ENCODE data around the gene GPSM3. TPM values are rescaled to one million over a fixed set of nuclear protein-coding genes. Genes with fewer than 3 reads are reported as not detected.

GPSM3 gene
- total RNA-seq, 1 donor from 2014 or later = 4.5 TPM

DNA sequence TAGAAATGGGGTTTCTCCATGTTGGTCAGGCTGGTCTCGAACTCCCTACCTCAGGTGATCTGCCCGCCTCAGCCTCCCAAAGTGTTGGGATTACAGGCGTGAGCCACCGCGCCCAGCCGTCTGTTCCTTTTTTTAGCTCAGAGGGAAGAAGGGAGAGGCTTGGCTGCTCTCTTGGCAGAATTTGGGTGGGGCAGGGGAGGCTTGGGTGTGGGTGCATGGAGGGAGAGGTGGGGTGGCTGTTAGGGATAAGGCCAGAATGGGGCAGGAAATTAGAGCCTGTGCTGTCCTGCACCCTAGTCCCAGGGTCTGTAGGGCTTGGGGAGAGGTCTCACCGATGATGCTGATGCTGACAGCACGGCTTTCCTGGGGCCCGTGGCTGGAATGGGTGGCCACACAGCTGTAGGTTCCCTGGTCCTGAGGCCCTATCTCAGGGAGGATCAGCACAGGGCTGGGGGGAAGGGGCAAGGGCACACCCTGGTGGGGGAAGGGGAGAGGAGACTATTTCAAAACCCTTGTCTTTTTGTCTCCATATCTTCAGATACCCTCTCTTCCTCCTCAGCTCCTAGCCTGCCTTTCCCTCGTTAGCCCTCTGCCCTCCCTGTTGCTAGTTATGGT is 10.4 kb downstream of the GPSM3 start:
- Histone ChIP-seq H3K4me3 (no peak overlapping the region), H3K9me3 (ENCODE audit: low read depth) (no peaks in the 10 kb centered on the region), H2AFZ (replicated peaks) (no peak overlapping the region), H3K9ac (no peak overlapping the region), H3K27me3 (no peaks in the 10 kb centered on the region), H3K79me2 (ENCODE audit: low read depth) (peaks cover 18% of the 10 kb centered on the region), H3K4me2 (no peak overlapping the region), H3K36me3 (no peaks in the 10 kb centered on the region), H3K4me1 (peaks cover 9% of the 10 kb centered on the region), H3K27ac (no peak overlapping the region), H3F3A (ENCODE audit: low read depth) (peaks cover 31% of the 10 kb centered on the region), H4K20me1 (ENCODE audit: low read depth) (peaks cover 8% of the 10 kb centered on the region)
- no peak for DNase-seq (ENCODE audit: low spot score)
- Mint-ChIP-seq H3K4me1 (peaks cover 33% of the 10 kb centered on the region), H3K27ac (no peak overlapping the region), H3K36me3 (peaks cover 21% of the 10 kb centered on the region), H3K27me3 (ENCODE audit: insufficient read depth, low read depth) (peaks cover 14% of the 10 kb centered on the region), H3K9me3 (no peaks in the 10 kb centered on the region), H3K4me3 (no peak overlapping the region)
- TF ChIP-seq EZH2 (IDR thresholded peaks at IDR 0.05) (no peak), EZH2phosphoT487 (IDR thresholded peaks at IDR 0.05) (no peak)
- TF ChIP-seq, protein P1, sequence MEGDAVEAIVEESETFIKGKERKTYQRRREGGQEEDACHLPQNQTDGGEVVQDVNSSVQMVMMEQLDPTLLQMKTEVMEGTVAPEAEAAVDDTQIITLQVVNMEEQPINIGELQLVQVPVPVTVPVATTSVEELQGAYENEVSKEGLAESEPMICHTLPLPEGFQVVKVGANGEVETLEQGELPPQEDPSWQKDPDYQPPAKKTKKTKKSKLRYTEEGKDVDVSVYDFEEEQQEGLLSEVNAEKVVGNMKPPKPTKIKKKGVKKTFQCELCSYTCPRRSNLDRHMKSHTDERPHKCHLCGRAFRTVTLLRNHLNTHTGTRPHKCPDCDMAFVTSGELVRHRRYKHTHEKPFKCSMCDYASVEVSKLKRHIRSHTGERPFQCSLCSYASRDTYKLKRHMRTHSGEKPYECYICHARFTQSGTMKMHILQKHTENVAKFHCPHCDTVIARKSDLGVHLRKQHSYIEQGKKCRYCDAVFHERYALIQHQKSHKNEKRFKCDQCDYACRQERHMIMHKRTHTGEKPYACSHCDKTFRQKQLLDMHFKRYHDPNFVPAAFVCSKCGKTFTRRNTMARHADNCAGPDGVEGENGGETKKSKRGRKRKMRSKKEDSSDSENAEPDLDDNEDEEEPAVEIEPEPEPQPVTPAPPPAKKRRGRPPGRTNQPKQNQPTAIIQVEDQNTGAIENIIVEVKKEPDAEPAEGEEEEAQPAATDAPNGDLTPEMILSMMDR (IDR thresholded peaks at IDR 0.05) = no peak

DNA sequence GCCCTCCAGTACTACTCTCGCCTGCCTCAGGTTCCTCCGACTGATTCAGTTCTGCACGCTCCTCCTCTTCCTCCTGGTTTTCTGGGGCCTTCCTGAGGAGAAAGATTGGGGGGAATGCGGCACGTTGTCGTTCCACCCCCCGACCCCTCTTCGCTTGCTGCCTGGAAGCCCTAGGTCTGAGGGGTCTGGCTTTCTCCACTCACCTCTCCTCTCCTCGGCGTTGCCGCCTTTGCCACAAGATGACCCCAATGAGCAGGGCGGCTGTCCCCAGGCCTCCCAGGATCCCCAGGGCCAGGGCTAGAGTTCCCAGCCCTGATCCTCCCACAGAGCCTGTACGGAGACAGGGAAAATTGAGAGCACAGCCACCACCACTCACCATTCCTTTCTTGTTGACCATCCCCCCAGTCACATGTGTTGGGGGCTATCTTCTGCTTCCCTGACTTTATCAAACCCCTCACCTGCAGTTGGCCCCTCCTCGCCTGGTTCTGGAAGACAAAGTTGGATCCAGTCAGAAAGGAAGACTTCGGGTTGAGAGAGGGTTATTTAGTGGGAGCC is 11.2 kb downstream of the GPSM3 start:
- Histone ChIP-seq H3K4me2 (no peak overlapping the region), H3K27me3 (no peaks in the 10 kb centered on the region), H3K9me3 (ENCODE audit: low read depth) (no peaks in the 10 kb centered on the region), H4K20me1 (ENCODE audit: low read depth) (peaks cover 5% of the 10 kb centered on the region), H3K4me3 (no peak overlapping the region), H3F3A (ENCODE audit: low read depth) (peaks cover 31% of the 10 kb centered on the region), H3K36me3 (no peaks in the 10 kb centered on the region), H2AFZ (replicated peaks) (no peak overlapping the region), H3K9ac (no peak overlapping the region), H3K27ac (no peak overlapping the region), H3K79me2 (ENCODE audit: low read depth) (peaks cover 22% of the 10 kb centered on the region), H3K4me1 (peaks cover 13% of the 10 kb centered on the region)
- H3K27ac Mint-ChIP-seq = no peak overlapping the region
- H3K27me3 Mint-ChIP-seq (ENCODE audit: insufficient read depth, low read depth) = peaks cover 12% of the 10 kb centered on the region
- H3K36me3 Mint-ChIP-seq = peaks cover 16% of the 10 kb centered on the region
- H3K4me1 Mint-ChIP-seq = peaks cover 33% of the 10 kb centered on the region
- no peaks in the 10 kb centered on the region for H3K9me3 Mint-ChIP-seq
- TF ChIP-seq EZH2 (IDR thresholded peaks at IDR 0.05) = no peak
- TF ChIP-seq EZH2phosphoT487 (IDR thresholded peaks at IDR 0.05) = no peak
- TF ChIP-seq, protein P1 (IDR thresholded peaks at IDR 0.05) = no peak
- DNase-seq (ENCODE audit: low spot score) = no peak
- H3K4me3 Mint-ChIP-seq = peak overlapping the region; percentile 75

DNA sequence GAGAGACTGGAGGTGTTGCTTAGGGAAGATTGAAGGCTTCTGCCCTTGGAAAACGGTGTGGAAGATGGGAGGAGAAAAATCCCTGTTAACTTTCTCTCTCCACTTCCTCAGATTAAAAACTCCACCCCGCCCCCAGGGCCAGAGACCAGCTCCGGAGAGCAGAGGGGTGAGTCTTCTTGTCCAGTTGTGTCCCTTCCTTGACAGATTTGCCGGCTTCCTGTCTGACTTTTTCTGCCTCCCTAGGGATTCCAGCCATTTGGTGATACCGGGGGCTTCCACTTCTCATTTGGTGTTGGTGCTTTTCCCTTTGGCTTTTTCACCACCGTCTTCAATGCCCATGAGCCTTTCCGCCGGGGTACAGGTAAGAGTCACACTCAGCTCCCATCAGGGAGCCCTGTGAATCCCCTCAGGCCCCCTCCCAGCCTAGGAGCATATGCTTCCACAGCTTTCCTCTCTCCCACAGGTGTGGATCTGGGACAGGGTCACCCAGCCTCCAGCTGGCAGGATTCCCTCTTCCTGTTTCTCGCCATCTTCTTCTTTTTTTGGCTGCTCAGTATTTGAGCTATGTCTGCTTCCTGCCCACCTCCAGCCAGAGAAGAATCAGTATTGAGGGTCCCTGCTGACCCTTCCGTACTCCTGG is 12.6 kb downstream of the GPSM3 start:
- peaks cover 33% of the 10 kb centered on the region for H3K79me2 ChIP-seq (ENCODE audit: low read depth)
- H3K27me3 ChIP-seq = no peaks in the 10 kb centered on the region
- H3K9ac ChIP-seq = no peak overlapping the region
- TF ChIP-seq EZH2phosphoT487 (IDR thresholded peaks at IDR 0.05) = no peak
- TF ChIP-seq EZH2 (IDR thresholded peaks at IDR 0.05) = no peak
- TF ChIP-seq, protein P1 (IDR thresholded peaks at IDR 0.05) = no peak
- H3K27me3 Mint-ChIP-seq (ENCODE audit: insufficient read depth, low read depth) = peaks cover 9% of the 10 kb centered on the region
- no peaks in the 10 kb centered on the region for H3K9me3 Mint-ChIP-seq
- no peaks in the 10 kb centered on the region for H3K9me3 ChIP-seq (ENCODE audit: low read depth)
- peak overlapping the region; percentile 13 for H3K27ac Mint-ChIP-seq
- H3K36me3 Mint-ChIP-seq = peaks cover 15% of the 10 kb centered on the region
- peaks cover 30% of the 10 kb centered on the region for H3F3A ChIP-seq (ENCODE audit: low read depth)
- H3K4me1 ChIP-seq = peaks cover 16% of the 10 kb centered on the region
- no peaks in the 10 kb centered on the region for H3K36me3 ChIP-seq
- H3K4me2 ChIP-seq = peak overlapping the region; percentile 93
- peaks cover 6% of the 10 kb centered on the region for H4K20me1 ChIP-seq (ENCODE audit: low read depth)
- DNase-seq (ENCODE audit: low spot score) = no peak
- no peak overlapping the region for H2AFZ ChIP-seq (replicated peaks)
- H3K4me3 Mint-ChIP-seq = peak overlapping the region; percentile 71
- H3K4me3 ChIP-seq = peak overlapping the region; percentile 99
- H3K27ac ChIP-seq = no peak overlapping the region
- peaks cover 26% of the 10 kb centered on the region for H3K4me1 Mint-ChIP-seq

Data from neural progenitor cell (in vitro differentiated cells).